ENCODE results near the gene KASH5. TPM values are rescaled to one million over a fixed set of nuclear protein-coding genes. Genes with fewer than 3 reads are reported as not detected.

The KASH5 gene
- total and polyA plus RNA-seq, 2 of the 13 experiments (the other 11 are each of a cell fraction or from before 2014, with no cell fraction given), result not detected

DNA sequence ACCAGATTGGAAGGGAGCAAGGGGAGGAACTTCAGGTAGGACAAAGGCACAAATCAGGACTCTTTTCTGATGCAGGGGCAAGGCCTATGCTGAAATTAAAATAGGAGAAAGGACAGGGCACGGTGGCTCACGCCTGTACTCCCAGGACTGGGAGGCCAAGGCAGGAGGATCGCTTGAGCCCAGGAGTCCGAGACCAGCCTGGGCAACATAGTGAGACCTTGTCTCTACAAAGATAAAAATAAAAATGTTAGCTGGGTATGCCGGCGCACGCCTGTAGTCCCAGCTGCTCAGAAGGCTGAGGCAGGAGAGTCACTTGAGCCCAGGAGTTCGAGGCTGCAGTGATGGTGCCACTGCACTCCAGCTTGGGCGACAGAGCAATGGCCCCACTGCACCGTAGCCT lies 47.6 kb downstream of the KASH5 start (continued):
- no peak for TF ChIP-seq KLF15 (CRISPR knock-in tag; IDR thresholded peaks at IDR 0.05; ENCODE audit: borderline replicate concordance)

DNA sequence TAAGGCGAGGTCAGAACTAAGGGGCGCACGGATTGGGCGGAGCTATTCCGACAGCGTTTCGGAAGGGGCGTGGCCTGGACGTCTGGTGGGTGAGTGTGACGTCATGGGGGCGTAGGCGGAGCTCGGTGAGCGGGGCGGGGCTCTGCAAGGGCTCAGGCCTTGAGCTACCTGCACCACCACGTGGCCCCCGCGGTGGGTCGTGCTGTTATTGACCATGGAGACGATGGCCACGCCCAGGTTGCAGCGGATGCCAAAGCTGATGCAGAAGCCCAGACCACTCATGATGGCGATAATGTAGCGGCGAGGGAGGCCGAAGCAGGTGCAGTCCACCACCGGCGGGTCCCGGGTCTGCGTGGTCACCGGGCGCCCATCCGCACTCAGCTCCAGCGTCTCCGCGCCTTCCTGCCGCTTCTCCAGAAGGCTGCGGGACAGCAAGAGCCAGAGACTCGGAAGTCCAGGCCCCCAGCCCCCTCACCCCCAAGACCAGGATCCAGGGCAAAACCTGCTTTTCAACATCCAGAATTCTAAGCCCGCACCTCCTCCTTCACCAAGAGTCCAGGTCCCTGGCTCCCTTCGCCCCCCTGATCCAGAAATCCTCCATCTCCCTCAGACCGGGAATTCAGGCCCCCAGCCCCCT lies 48.5 kb downstream of the KASH5 start:
- CTCF ChIA-PET (ENCODE audit: low intra/inter-chr PET ratio, low total read pairs), result no interaction called here
- TF ChIP-seq, protein P1, sequence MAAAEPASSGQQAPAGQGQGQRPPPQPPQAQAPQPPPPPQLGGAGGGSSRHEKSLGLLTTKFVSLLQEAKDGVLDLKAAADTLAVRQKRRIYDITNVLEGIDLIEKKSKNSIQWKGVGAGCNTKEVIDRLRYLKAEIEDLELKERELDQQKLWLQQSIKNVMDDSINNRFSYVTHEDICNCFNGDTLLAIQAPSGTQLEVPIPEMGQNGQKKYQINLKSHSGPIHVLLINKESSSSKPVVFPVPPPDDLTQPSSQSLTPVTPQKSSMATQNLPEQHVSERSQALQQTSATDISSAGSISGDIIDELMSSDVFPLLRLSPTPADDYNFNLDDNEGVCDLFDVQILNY (CRISPR knock-in tag; conservative IDR thresholded peaks at IDR 0.05), result no peak
- peak; percentile 97 for TF ChIP-seq CREB1 (IDR thresholded peaks at IDR 0.05)
- TF ChIP-seq CREB1 (CRISPR knock-in tag; IDR thresholded peaks at IDR 0.05), result no peak
- TF ChIP-seq ZEB1 (IDR thresholded peaks at IDR 0.05; ENCODE audit: insufficient replicate concordance, low read depth), result no peak
- no peak for TF ChIP-seq PPARG (CRISPR knock-in tag; conservative IDR thresholded peaks at IDR 0.05)
- no peak for TF ChIP-seq RAD21 (CRISPR knock-in tag; IDR thresholded peaks at IDR 0.05)
- TF ChIP-seq, protein P2, sequence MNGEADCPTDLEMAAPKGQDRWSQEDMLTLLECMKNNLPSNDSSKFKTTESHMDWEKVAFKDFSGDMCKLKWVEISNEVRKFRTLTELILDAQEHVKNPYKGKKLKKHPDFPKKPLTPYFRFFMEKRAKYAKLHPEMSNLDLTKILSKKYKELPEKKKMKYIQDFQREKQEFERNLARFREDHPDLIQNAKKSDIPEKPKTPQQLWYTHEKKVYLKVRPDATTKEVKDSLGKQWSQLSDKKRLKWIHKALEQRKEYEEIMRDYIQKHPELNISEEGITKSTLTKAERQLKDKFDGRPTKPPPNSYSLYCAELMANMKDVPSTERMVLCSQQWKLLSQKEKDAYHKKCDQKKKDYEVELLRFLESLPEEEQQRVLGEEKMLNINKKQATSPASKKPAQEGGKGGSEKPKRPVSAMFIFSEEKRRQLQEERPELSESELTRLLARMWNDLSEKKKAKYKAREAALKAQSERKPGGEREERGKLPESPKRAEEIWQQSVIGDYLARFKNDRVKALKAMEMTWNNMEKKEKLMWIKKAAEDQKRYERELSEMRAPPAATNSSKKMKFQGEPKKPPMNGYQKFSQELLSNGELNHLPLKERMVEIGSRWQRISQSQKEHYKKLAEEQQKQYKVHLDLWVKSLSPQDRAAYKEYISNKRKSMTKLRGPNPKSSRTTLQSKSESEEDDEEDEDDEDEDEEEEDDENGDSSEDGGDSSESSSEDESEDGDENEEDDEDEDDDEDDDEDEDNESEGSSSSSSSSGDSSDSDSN (CRISPR knock-in tag; IDR thresholded peaks at IDR 0.05), result no peak
- TF ChIP-seq RBM22 (optimal IDR thresholded peaks at IDR 0.05; ENCODE audit: low read length), result no peak
- TF ChIP-seq, protein P3, sequence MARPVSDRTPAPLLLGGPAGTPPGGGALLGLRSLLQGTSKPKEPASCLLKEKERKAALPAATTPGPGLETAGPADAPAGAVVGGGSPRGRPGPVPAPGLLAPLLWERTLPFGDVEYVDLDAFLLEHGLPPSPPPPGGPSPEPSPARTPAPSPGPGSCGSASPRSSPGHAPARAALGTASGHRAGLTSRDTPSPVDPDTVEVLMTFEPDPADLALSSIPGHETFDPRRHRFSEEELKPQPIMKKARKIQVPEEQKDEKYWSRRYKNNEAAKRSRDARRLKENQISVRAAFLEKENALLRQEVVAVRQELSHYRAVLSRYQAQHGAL (CRISPR knock-in tag; IDR thresholded peaks at IDR 0.05; ENCODE audit: not compliant biosample characterization), result no peak
- TF ChIP-seq, protein P4, sequence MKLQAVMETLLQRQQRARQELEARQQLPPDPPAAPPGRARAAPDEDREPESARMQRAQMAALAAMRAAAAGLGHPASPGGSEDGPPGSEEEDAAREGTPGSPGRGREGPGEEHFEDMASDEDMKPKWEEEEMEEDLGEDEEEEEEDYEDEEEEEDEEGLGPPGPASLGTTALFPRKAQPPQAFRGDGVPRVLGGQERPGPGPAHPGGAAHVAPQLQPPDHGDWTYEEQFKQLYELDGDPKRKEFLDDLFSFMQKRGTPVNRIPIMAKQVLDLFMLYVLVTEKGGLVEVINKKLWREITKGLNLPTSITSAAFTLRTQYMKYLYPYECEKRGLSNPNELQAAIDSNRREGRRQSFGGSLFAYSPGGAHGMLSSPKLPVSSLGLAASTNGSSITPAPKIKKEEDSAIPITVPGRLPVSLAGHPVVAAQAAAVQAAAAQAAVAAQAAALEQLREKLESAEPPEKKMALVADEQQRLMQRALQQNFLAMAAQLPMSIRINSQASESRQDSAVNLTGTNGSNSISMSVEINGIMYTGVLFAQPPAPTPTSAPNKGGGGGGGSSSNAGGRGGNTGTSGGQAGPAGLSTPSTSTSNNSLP (IDR thresholded peaks at IDR 0.05; ENCODE audit: low read depth, low read length), result no peak
- TF ChIP-seq, protein P5, sequence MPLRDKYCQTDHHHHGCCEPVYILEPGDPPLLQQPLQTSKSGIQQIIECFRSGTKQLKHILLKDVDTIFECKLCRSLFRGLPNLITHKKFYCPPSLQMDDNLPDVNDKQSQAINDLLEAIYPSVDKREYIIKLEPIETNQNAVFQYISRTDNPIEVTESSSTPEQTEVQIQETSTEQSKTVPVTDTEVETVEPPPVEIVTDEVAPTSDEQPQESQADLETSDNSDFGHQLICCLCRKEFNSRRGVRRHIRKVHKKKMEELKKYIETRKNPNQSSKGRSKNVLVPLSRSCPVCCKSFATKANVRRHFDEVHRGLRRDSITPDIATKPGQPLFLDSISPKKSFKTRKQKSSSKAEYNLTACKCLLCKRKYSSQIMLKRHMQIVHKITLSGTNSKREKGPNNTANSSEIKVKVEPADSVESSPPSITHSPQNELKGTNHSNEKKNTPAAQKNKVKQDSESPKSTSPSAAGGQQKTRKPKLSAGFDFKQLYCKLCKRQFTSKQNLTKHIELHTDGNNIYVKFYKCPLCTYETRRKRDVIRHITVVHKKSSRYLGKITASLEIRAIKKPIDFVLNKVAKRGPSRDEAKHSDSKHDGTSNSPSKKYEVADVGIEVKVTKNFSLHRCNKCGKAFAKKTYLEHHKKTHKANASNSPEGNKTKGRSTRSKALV (CRISPR knock-in tag; IDR thresholded peaks at IDR 0.05), result no peak

More for the DNA sequence above, 48.5 kb downstream of the KASH5 start:
- no peaks in the 10 kb centered on the region for H4K20me1 ChIP-seq (ENCODE audit: insufficient read depth, low read length)
- peaks cover 1% of the 10 kb centered on the region for H3K4me1 ChIP-seq (ENCODE audit: insufficient read depth, low read length)
- BruUV-seq (replicated peaks), result no TSS peak
- no peak for ATAC-seq
- no peaks in the 10 kb centered on the region for H3K36me3 ChIP-seq (replicated peaks in 1 of 2; ENCODE audit: control insufficient read depth in 1 of 2, insufficient read depth in 2 of 2, low read length in 2 of 2)
- H3K4me2 ChIP-seq (ENCODE audit: low read depth, low read length), result no peak overlapping the region; the same call in 1 of the 2 replicates
- no peak overlapping the region for H2AFZ ChIP-seq (ENCODE audit: low read length)
- POLR2A ChIA-PET, result interaction anchor here (1.0 kb wide), 1 partner anchor 17 kb away, joined by 3 read pairs; the partner anchor contains the start of gene ALDH16A1
- no peak for DNase-seq (ENCODE audit: low spot score)
- H3K79me2 ChIP-seq (ENCODE audit: insufficient read depth, low read length), result no peaks in the 10 kb centered on the region
- no peak overlapping the region for H3K27ac ChIP-seq (ENCODE audit: extremely low read length, insufficient read depth, low read length)
- no peak for FAIRE-seq
- intact Hi-C loops (cut with micrococcal nuclease; ENCODE audit: unreplicated experiment) (no loop called here), in situ Hi-C loops (cut with HindIII; ENCODE audit: extremely low pct_ligation_motif_present, low pct_unique_long_range_greater_than_20kb) (no loop called here)
- 71% methylated on average over 11 of the region's 42 CpGs for WGBS (ENCODE audit: low lambda C conversion rate)
- no peak overlapping the region for H3K9ac ChIP-seq (ENCODE audit: insufficient read depth, low read depth, low read length)
- H3K27me3 ChIP-seq (ENCODE audit: control insufficient read depth in 1 of 2, insufficient read depth in 2 of 2, low read length in 2 of 2), result peaks cover 10 to 87% of the 10 kb centered on the region in 2 experiments
- no peaks in the 10 kb centered on the region for H3K9me3 ChIP-seq (ENCODE audit: low read length)
- no peak overlapping the region for H3K4me3 ChIP-seq (replicated peaks in 1 of 3; ENCODE audit: insufficient read depth in 1 of 3, low read depth in 2 of 3, low read length in 3 of 3)

All from HepG2 (cell line).